Measurements from ENCODE around the gene PPP1R36. TPM values are rescaled to one million over a fixed set of nuclear protein-coding genes. Genes with fewer than 3 reads are reported as not detected.

Gene PPP1R36
- total RNA-seq, 2 experiments from 2014 or later = 0.19 to 0.31 TPM

DNA sequence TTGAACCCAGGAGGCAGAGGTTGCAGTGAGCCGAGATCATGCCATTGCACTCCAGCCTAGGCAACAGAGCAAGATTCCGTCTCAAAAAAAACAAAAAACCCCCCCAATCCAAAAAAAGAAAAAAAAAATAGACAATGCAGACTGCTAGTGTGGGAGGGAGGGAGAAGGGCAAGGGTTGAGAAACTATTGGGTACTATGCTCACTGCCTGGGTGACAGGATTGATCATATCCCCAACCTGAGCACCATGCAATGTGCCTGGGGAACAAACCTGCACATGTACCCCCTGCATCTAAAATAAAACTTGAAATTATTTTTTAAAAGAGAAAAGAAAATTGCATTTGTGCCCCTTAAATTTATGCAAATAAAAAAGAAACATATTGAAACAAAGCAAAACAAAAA is 88.9 kb downstream of the PPP1R36 start:
- Mint-ChIP-seq H3K4me1 (ENCODE audit: low read depth) (no peaks in the 10 kb centered on the region), H3K9me3 (no peaks in the 10 kb centered on the region), H3K36me3 (no peaks in the 10 kb centered on the region), H3K27me3 (peaks cover 5% of the 10 kb centered on the region), H3K27ac (no peak overlapping the region), H3K4me3 (no peak overlapping the region)
- ChIA-PET CTCF (interaction anchor here (0.6 to 3.5 kb wide), 3 partner anchors 47 to 296 kb away, joined by 3 to 44 read pairs (median 4); no protein-coding TSS in a partner anchor), POLR2A (no interaction called here)
- intact Hi-C loops (cut with micrococcal nuclease) = loop anchor here (10.0 kb wide), 1 partner anchor 174 kb away; the partner anchor contains the start of gene AKAP5
- DNase-seq = no peak

Other genes with a start within 250 kb of the PPP1R36 start
- gene MTHFD1, start 161.6 kb upstream of the PPP1R36 start, total RNA-seq = 100 to 1,000 TPM; 212 to 221 TPM
- gene AKAP5, start 84.5 kb upstream of the PPP1R36 start, total RNA-seq = 1 to 10 TPM in 1 of 2 experiments, under 1 TPM in 1; 0.74 to 1.1 TPM
- gene ZBTB25, start 46.1 kb upstream of the PPP1R36 start, total RNA-seq = 10 to 100 TPM; 24.2 to 27.5 TPM
- gene ZBTB1, start 45.2 kb upstream of the PPP1R36 start, total RNA-seq = 10 to 100 TPM; 29.8 to 31.8 TPM
- gene HSPA2, start 9.2 kb upstream of the PPP1R36 start, total RNA-seq = 1 to 10 TPM; 6.6 to 6.7 TPM
- 10 to 100 TPM; 20.1 to 22.6 TPM for gene PLEKHG3, start 154.5 kb downstream of the PPP1R36 start, total RNA-seq

Data from activated CD4-positive, alpha-beta memory T cell treated with anti-CD3 and anti-CD28 coated beads for 36 hours (primary cell).